ENCODE data around the gene MT1M.

Gene MT1M

DNA sequence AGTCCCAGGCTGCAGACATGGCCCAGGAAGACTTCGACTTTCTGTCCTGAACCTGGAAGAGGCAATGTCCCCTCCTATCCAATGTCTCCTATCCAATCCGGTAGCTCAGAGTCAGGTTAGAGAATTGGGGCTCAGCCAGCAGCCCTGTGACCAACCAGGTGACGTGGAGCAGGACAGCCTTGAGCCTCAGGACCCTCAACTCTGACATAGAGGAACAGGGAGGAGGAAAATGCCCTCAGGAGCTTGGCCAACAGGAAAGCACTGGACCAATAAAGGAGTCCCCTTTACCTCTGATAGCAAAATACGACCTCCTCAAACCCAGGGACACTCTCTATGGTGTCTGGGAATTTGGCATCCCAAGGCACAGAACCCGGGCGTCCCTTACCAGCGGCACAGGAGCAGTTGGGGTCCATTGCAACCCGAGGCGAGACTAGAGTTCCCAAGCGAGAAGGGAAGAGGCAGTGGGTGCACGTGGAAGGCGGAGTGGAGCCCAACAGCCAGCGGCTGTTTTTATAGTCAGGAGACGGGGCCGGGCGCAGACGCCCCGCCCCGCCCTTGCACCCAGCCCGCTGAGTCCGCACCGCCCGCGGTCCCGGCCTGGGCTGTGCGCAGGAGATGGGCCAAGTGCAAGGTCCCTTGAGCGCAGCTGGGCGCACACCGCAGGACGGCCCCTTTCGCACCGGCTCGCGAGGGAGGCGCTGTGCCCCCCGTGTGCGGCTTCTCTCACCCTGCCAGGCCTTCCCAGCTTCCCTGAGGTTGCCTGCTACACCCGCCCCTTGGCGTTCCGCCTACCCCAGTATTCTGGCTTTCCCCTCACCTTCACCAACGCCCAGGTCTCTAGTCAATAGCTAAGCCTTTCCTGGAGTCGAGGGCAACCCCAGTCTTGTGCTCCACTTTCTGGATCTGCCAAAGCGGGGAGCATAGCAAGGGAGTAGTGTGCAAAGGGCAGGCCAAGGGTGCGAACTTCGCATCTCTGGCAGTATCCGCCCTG lies 35.4 kb downstream of the MT1M start, which contains the start of gene MT1G (continued):
- TF ChIP-seq PRDM4 (tag by site-specific recombination; IDR thresholded peaks at IDR 0.05) = no peak
- no peak for TF ChIP-seq ZNF341 (tag by site-specific recombination; IDR thresholded peaks at IDR 0.05; ENCODE audit: low read depth)
- TF ChIP-seq ZNF600 (tag by site-specific recombination; IDR thresholded peaks at IDR 0.05) = no peak
- no peak for TF ChIP-seq ZNF140 (tag by site-specific recombination; IDR thresholded peaks at IDR 0.05)
- TF ChIP-seq ZNF843 (tag by site-specific recombination; IDR thresholded peaks at IDR 0.05) = no peak
- no peak for TF ChIP-seq FEZF1 (tag by site-specific recombination; IDR thresholded peaks at IDR 0.05)
- TF ChIP-seq ZNF596 (tag by site-specific recombination; IDR thresholded peaks at IDR 0.05) = no peak
- no peak for TF ChIP-seq ZBTB8A (tag by site-specific recombination; IDR thresholded peaks at IDR 0.05)

GRCh38 chr16:56669005-56669839 lies 36.8 kb downstream of the MT1M start, which contains the start of gene MT1H:
Gene MT1H (plus strand): TSS chr16:56669814. CDS start chr16:56669885, 71 bp downstream.
- ChIA-PET CTCF (interaction anchor here (1.0 kb wide), 1 partner anchor 92 kb away, joined by 3 read pairs; no protein-coding TSS in a partner anchor), POLR2A (no interaction called here)
- H3K9me3 ChIP-seq (ENCODE audit: control insufficient read depth, insufficient read depth, low read depth, low read length) = no peaks in the 10 kb centered on the region
- no peak within 1 kb of the TSS for H3K27ac ChIP-seq (ENCODE audit: extremely low read depth, low read depth, low read length)
- H3K4me1 ChIP-seq (ENCODE audit: control insufficient read depth, insufficient read depth, low read length) = no peaks in the 10 kb centered on the region
- H3K36me3 ChIP-seq (ENCODE audit: control insufficient read depth in 2 of 2, insufficient read depth in 1 of 2, low read length in 2 of 2) = no peaks in the 10 kb centered on the region
- TF ChIP-seq ZNF19 (tag by site-specific recombination; IDR thresholded peaks at IDR 0.05; ENCODE audit: low read depth) = no peak
- no peak for TF ChIP-seq KLF10 (tag by site-specific recombination; IDR thresholded peaks at IDR 0.05)
- TF ChIP-seq SCRT2 (tag by site-specific recombination; IDR thresholded peaks at IDR 0.05) = peak; percentile 49; the same call in 1 of the 2 replicates
- no peak for TF ChIP-seq ZNF23 (tag by site-specific recombination; IDR thresholded peaks at IDR 0.05; ENCODE audit: borderline replicate concordance)
- H3K4me3 ChIP-seq (ENCODE audit: low read depth, low read length) = no peak within 1 kb of the TSS

- Histone ChIP-seq H3K4me3 (ENCODE audit: low read depth, low read length) (no peak overlapping the region), H3K4me1 (ENCODE audit: control insufficient read depth, insufficient read depth, low read length) (no peaks in the 10 kb centered on the region), H3K9me3 (ENCODE audit: control insufficient read depth, insufficient read depth, low read depth, low read length) (no peaks in the 10 kb centered on the region), H3K27ac (ENCODE audit: extremely low read depth, low read depth, low read length) (no peak overlapping the region), H3K36me3 (ENCODE audit: control insufficient read depth in 2 of 2, insufficient read depth in 1 of 2, low read length in 2 of 2) (no peaks in the 10 kb centered on the region)
- POLR2A ChIA-PET = no interaction called here
- CTCF ChIA-PET = no interaction called here
- no peak for TF ChIP-seq ZNF521 (tag by site-specific recombination; IDR thresholded peaks at IDR 0.05)
- 0 out of 2 replicates have a peak, but pooled peaks have one; percentile 0 for TF ChIP-seq SCRT2 (tag by site-specific recombination; IDR thresholded peaks at IDR 0.05)
Observed at GRCh38 chr16:56669840-56670619, 37.6 kb downstream of the MT1M start.

- Histone ChIP-seq H3K4me1 (ENCODE audit: control insufficient read depth, insufficient read depth, low read length) (no peaks in the 10 kb centered on the region), H3K27ac (ENCODE audit: extremely low read depth, low read depth, low read length) (no peak overlapping the region), H3K4me3 (ENCODE audit: low read depth, low read length) (no peak overlapping the region), H3K36me3 (ENCODE audit: control insufficient read depth in 2 of 2, insufficient read depth in 1 of 2, low read length in 2 of 2) (no peaks in the 10 kb centered on the region), H3K9me3 (ENCODE audit: control insufficient read depth, insufficient read depth, low read depth, low read length) (no peaks in the 10 kb centered on the region)
- ChIA-PET POLR2A (no interaction called here), CTCF (no interaction called here)
- TF ChIP-seq BCL6B (tag by site-specific recombination; IDR thresholded peaks at IDR 0.05) = no peak
- no peak for TF ChIP-seq ZNF521 (tag by site-specific recombination; IDR thresholded peaks at IDR 0.05)
- no peak for TF ChIP-seq ZNF501 (tag by site-specific recombination; IDR thresholded peaks at IDR 0.05)
- no peak for TF ChIP-seq ZNF37A (tag by site-specific recombination; IDR thresholded peaks at IDR 0.05)
- TF ChIP-seq ZNF175 (tag by site-specific recombination; IDR thresholded peaks at IDR 0.05) = no peak
- no peak for TF ChIP-seq ZNF701 (tag by site-specific recombination; IDR thresholded peaks at IDR 0.05)
- TF ChIP-seq, protein P1, sequence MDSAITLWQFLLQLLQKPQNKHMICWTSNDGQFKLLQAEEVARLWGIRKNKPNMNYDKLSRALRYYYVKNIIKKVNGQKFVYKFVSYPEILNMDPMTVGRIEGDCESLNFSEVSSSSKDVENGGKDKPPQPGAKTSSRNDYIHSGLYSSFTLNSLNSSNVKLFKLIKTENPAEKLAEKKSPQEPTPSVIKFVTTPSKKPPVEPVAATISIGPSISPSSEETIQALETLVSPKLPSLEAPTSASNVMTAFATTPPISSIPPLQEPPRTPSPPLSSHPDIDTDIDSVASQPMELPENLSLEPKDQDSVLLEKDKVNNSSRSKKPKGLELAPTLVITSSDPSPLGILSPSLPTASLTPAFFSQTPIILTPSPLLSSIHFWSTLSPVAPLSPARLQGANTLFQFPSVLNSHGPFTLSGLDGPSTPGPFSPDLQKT (IDR thresholded peaks at IDR 0.05; ENCODE audit: borderline replicate concordance, low read depth, low read length) = no peak
- no peak for TF ChIP-seq ZEB2 (tag by site-specific recombination; IDR thresholded peaks at IDR 0.05)
- no peak for TF ChIP-seq ZSCAN30 (tag by site-specific recombination; IDR thresholded peaks at IDR 0.05)
- no peak for TF ChIP-seq ZNF747 (tag by site-specific recombination; IDR thresholded peaks at IDR 0.05)
- TF ChIP-seq ZNF423 (tag by site-specific recombination; IDR thresholded peaks at IDR 0.05) = no peak
Observed at GRCh38 chr16:56670620-56670934, 38.1 kb downstream of the MT1M start.
